Uterus (tissue), 4 donors: Measurements from ENCODE around the gene LRCH2. TPM values are rescaled to one million over a fixed set of nuclear protein-coding genes. Genes with fewer than 3 reads are reported as not detected.
"Not testable (repeated sequence)": the region's sequence is repeated elsewhere in the genome, so short reads cannot be mapped to it uniquely, and the experiment has no call there.

Experiments
- DNase-seq, 2 donors: peaks; one replicate each; pipeline ENCODE4 v3.0.0-alpha.2; 2019 to 2020
- H3K27ac ChIP-seq, 2 donors: fragments of 200-600 bp; sonication (generic); 1 replicate in 1 of 2; 2 replicates in 1 of 2; pipeline ENCODE4 v1.5.1; 2016 to 2018
- H3K27me3 ChIP-seq, 2 donors: fragments of 200-600 bp; sonication (generic); one replicate each; pipeline ENCODE4 v1.5.1; 2018 to 2019; ENCODE audit warnings: control low read depth in 1 of 2
- H3K36me3 ChIP-seq, 2 donors: fragments of 200-600 bp; sonication (generic); one replicate each; pipeline ENCODE4 v1.5.1; 2019; ENCODE audit warnings: control low read depth in 1 of 2
- H3K4me1 ChIP-seq, 2 donors: fragments of 200-600 bp; sonication (generic); one replicate each; pipeline ENCODE4 v1.5.1; 2018 to 2019; ENCODE audit warnings: control low read depth in 1 of 2
- H3K4me3 ChIP-seq, 2 donors: fragments of 200-600 bp; sonication (generic); 1 replicate in 1 of 2; 2 replicates in 1 of 2; pipeline ENCODE4 v1.5.1; 2018 to 2019; ENCODE audit warnings: mild to moderate bottlenecking in 1 of 2
- H3K9me3 ChIP-seq, 2 donors: fragments of 200-600 bp; sonication (generic); one replicate each; pipeline ENCODE4 v1.5.1; 2019; ENCODE audit warnings: control low read depth in 1 of 2
- CTCF ChIP-seq, 4 experiments: fragments of 200-600 bp in 2 of 4; fragments of 450-650 bp in 2 of 4; sonication (generic) in 2 of 4; IDR thresholded peaks; one replicate each; pipeline ENCODE4 v1.5.1; 2016 to 2019; ENCODE audit warnings: antibody characterized with exemption in 4 of 4, mild to moderate bottlenecking in 2 of 4, moderate library complexity in 1 of 4
- POLR2A ChIP-seq, 2 donors: fragments of 450-650 bp; IDR thresholded peaks; one replicate each; pipeline ENCODE4 v1.6.1; 2016; ENCODE audit warnings: antibody characterized with exemption in 2 of 2, mild to moderate bottlenecking in 1 of 2, moderate library complexity in 1 of 2
- intact Hi-C: fragments of 100-400 bp; cut with DNase I; formaldehyde crosslinking; loops from one replicate; pipeline ENCODE4 v1.15.1; 2023; ENCODE audit warnings: low total_unique reads
- total RNA-seq, 4 donors: library from RNA; depleted of rRNA in 3 of 4; stranded (reverse); fragments of >200 nt in 3 of 4; gene quantifications; one replicate each; pipeline versions ENCODE4 v1.1.0 to v1.2.4, GENCODE V29; 2014 to 2023
- donor health status: DM: yes; HTN: yes; CAD: no.

Gene LRCH2
- total RNA-seq, 4 donors from 2014 or later = 3.3 to 23.3 (median 15.9) TPM

GRCh38 chrX:115232933-115233496 lies 881 bp downstream of the LRCH2 start:
- Histone ChIP-seq H3K4me3 (peak overlapping the region; percentile 53 to 58), H3K27me3 (no peaks in the 10 kb centered on the region), H3K4me1 (no peaks in the 10 kb centered on the region), H3K36me3 (no peaks in the 10 kb centered on the region), H3K9me3 (no peaks in the 10 kb centered on the region), H3K27ac (peak overlapping the region; percentile 70 to 85)
- DNase-seq = no peak
- intact Hi-C loops = no loop called here
- no peak for TF ChIP-seq CTCF (IDR thresholded peaks at IDR 0.05)
- no peak for TF ChIP-seq POLR2A (IDR thresholded peaks at IDR 0.05)

DNA sequence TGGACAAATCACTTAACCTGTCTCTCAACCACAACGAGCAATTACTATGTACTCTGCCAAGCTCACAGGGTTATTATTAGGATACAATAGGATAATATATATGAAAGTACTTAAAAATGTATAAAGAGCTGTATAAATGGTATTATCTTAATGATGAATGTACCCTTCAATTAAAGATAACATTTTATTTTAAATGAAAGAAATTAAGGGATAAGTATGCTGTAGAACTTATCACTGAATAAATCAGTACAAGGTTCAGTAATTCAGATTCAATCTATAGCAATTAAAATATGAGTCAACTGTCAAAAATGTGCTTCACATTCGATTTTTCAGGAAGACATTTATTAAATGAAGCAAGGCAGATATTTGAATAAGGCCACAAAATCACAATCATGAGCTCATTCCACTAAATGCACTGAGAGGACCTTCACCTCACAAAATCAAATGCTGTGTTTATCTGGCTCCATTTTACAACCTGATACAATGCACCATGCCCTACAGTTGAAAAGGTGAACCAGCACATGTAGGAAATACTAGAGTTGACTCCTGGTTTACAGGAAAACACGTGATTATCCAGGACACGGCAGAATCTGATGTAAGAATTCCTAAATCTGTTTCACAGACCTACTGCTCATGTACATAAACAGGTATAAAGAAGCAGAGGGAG lies 4.4 kb downstream of the LRCH2 start:
- H3K9me3 ChIP-seq = no peaks in the 10 kb centered on the region
- no peak overlapping the region for H3K4me3 ChIP-seq
- intact Hi-C loops = no loop called here
- TF ChIP-seq POLR2A (IDR thresholded peaks at IDR 0.05) (no peak), CTCF (IDR thresholded peaks at IDR 0.05) (no peak)
- H3K27me3 ChIP-seq = no peaks in the 10 kb centered on the region
- no peaks in the 10 kb centered on the region for H3K4me1 ChIP-seq
- no peak for DNase-seq
- no peaks in the 10 kb centered on the region for H3K36me3 ChIP-seq
- H3K27ac ChIP-seq = peak overlapping the region in 1 of 2 donors; percentile 28

- Histone ChIP-seq H3K9me3 (no peaks in the 10 kb centered on the region), H3K27me3 (no peaks in the 10 kb centered on the region), H3K4me3 (no peak overlapping the region), H3K4me1 (no peaks in the 10 kb centered on the region), H3K36me3 (no peaks in the 10 kb centered on the region), H3K27ac (no peak overlapping the region)
- DNase-seq = no peak
- intact Hi-C loops = no loop called here
- TF ChIP-seq POLR2A (IDR thresholded peaks at IDR 0.05) (no peak), CTCF (IDR thresholded peaks at IDR 0.05) (peak; percentile 19 to 42 (median 29))
Measured at GRCh38 chrX:115226929-115227328, 7.0 kb downstream of the LRCH2 start.

DNA sequence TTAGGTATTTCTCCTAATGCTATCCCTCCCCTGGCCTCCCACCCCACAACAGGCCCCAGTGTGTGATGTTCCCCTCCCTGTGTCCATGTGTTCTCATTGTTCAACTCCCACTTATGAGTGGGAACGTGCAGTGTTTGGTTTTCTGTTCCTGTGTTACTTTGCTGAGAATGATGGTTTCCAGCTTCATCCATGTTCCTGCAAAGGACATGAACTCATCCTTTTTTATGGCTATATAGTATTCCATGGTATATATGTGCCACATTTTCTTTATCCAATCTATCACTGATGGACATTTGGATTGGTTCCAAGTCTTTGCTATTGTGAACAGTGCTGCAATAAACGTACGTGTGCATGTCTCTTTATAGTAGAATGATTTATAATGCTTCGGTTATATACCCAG lies 16.6 kb downstream of the LRCH2 start:
- H3K27ac ChIP-seq, H3K27me3 ChIP-seq, intact Hi-C loops, H3K36me3 ChIP-seq, DNase-seq, H3K4me3 ChIP-seq, H3K4me1 ChIP-seq, H3K9me3 ChIP-seq: not testable (repeated sequence)

DNA sequence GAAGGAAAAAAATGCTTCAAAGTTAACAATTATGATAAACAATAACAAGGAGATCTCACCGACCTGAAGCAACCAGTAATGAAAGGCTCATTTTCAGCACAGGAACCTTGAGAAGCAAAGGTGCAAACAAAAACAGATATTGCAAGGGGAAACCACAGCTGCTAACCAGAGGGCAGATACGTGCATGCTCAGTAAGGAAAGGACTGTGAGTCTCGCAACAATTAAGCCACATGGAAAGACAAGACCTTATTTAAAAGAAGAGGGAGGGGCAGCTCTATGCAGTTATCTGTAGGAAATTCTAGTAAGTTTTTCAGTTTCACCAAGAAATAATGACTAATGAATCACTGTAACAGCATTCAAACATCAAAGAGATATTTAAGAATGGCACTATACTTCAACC lies 19.3 kb downstream of the LRCH2 start:
- Histone ChIP-seq H3K27ac (no peak overlapping the region), H3K27me3 (no peaks in the 10 kb centered on the region), H3K9me3 (no peaks in the 10 kb centered on the region), H3K4me3 (no peak overlapping the region), H3K4me1 (no peaks in the 10 kb centered on the region), H3K36me3 (no peaks in the 10 kb centered on the region)
- no peak for DNase-seq
- TF ChIP-seq CTCF (IDR thresholded peaks at IDR 0.05) = no peak
- no peak for TF ChIP-seq POLR2A (IDR thresholded peaks at IDR 0.05)
- intact Hi-C loops = no loop called here
